Stomach (tissue), 4 donors: Measurements from ENCODE around the gene SELENOV.

ENCODE experiments used
- POLR2A ChIP-seq, 4 donors: fragments of 450-650 bp; IDR thresholded peaks; one replicate each; pipeline ENCODE4 v1.6.1; 2016; ENCODE audit warnings: antibody characterized with exemption in 4 of 4, control low read depth in 2 of 4, mild to moderate bottlenecking in 1 of 4, moderate library complexity in 1 of 4
- TF ChIP-seq, protein P1 (sequence below), 7 experiments: fragments of 450-650 bp in 4 of 7; fragments of 200-600 bp in 3 of 7; sonication (generic) in 3 of 7; IDR thresholded peaks; one replicate each; pipeline ENCODE4 v1.5.1; 2016 to 2019; ENCODE audit warnings: antibody characterized with exemption in 7 of 7, control low read depth in 2 of 7, mild to moderate bottlenecking in 1 of 7

DNA sequence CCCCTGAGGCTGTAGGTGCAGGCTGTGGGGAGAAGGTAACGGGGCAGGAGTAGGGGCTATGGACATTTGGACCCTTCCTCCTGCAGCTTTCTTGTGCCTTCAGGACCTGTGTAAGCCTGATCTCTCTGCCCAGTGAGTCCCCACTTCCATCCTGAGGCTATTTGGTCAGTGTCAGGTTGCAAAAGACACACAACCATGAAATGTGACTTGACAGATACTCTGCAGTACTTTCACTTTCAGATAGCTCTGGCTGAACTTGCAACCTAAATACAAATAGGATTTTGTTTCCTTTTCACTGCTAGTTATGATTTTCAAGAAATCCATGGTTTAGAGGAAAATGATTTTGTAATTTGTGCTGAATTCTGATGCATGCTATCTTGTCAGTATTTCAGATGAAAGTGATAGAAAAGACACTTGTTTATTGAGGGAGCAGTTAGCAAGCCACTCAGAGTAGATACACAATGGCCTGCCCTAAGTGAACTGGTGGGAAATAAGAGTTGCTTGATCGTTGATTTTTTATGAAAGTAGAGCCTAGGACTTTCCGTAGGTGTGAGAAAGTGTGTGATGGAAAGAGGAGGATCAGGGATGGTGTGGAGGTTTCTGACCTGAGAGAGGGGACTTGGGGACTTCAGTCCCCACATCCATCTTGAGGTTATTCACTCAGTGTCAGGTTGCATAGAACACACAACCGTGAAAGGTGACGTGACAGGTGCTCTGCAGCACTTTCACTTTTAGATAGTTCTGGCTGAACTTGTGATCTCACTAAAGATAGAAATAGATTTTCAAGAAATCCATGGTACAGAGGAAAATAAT, 43.1 kb downstream of the SELENOV start:
- TF ChIP-seq POLR2A (IDR thresholded peaks at IDR 0.05): no peak
- TF ChIP-seq, protein P1, sequence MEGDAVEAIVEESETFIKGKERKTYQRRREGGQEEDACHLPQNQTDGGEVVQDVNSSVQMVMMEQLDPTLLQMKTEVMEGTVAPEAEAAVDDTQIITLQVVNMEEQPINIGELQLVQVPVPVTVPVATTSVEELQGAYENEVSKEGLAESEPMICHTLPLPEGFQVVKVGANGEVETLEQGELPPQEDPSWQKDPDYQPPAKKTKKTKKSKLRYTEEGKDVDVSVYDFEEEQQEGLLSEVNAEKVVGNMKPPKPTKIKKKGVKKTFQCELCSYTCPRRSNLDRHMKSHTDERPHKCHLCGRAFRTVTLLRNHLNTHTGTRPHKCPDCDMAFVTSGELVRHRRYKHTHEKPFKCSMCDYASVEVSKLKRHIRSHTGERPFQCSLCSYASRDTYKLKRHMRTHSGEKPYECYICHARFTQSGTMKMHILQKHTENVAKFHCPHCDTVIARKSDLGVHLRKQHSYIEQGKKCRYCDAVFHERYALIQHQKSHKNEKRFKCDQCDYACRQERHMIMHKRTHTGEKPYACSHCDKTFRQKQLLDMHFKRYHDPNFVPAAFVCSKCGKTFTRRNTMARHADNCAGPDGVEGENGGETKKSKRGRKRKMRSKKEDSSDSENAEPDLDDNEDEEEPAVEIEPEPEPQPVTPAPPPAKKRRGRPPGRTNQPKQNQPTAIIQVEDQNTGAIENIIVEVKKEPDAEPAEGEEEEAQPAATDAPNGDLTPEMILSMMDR (IDR thresholded peaks at IDR 0.05): no peak
